ENCODE measurements around the gene CARD18.

- TF ChIP-seq CTCF (IDR thresholded peaks at IDR 0.05), result no peak
- no peak for TF ChIP-seq POLR2A (IDR thresholded peaks at IDR 0.05)
- no peak for TF ChIP-seq POLR2AphosphoS5 (IDR thresholded peaks at IDR 0.05)
These were observed 16.1 kb upstream of the CARD18 start for GRCh38 chr11:105155679-105156078.
